GM12878 (cell line): ENCODE measurements around the gene SMG5. TPM values are rescaled to one million over a fixed set of nuclear protein-coding genes. Genes with fewer than 3 reads are reported as not detected.

Experiments used
- ATAC-seq: fragments of 200-7000 bp; cut with Tn5 transposase; 3 replicates; pipeline ENCODE4 v1.9.1; 2020; ENCODE audit warnings: mild to moderate bottlenecking, moderate library complexity
- BruUV-seq: library from RNA; stranded (reverse); fragments of 400-500 nt; replicated peaks from 2 replicates; lab custom pipeline; 2021; lab: Mats Ljungman, UMichigan
- CTCF ChIA-PET: fragments of 300-600 bp; sonication (Branson Sonifier 250); formaldehyde crosslinking; extraction: SDS; loops from one replicate; lab custom pipeline; 2021; ENCODE audit warnings: inconsistent platforms; lab: Yijun Ruan, JAX
- POLR2A ChIA-PET: fragments of 350-600 bp; formaldehyde crosslinking; extraction: SDS; loops from one replicate; lab custom pipeline; 2021; ENCODE audit warnings: inconsistent platforms; lab: Charles Lee
- RAD21 ChIA-PET: fragments of 300-600 bp; sonication (Branson Sonifier 250); formaldehyde crosslinking; loops from one replicate; lab custom pipeline; 2023; ENCODE audit warnings: antibody characterized with exemption; ENCODE audit not compliant: unreplicated experiment; lab: Charles Lee
- SMC1A ChIA-PET: fragments of 300-600 bp; sonication (Branson Sonifier 250); formaldehyde crosslinking; loops from one replicate; lab custom pipeline; 2023; ENCODE audit not compliant: unreplicated experiment, uncharacterized antibody; lab: Charles Lee
- DNase-seq: peaks from one replicate; pipeline ENCODE4 v3.0.0-alpha.2; 2011; ENCODE audit warnings: low read depth, low spot score
- FAIRE-seq: peaks from 3 replicates; lab custom pipeline; 2011; peaks lifted over from hg19 to GRCh38; lab: Jason Lieb, UNC
- H2AFZ ChIP-seq: 2 replicates; pipeline ENCODE4 v1.6.0; 2011; ENCODE audit warnings: low read depth, low read length, control low read depth; ENCODE audit not compliant: control insufficient read depth
- H3K27ac ChIP-seq: 2 replicates; pipeline ENCODE4 v1.5.1; 2011; ENCODE audit warnings: control low read depth; ENCODE audit not compliant: control insufficient read depth, insufficient read depth
- H3K27me3 ChIP-seq, 2 experiments: replicated peaks in 1 of 2; 2 replicates each; pipeline versions ENCODE4 v1.6.0 to v1.6.1; 2011; ENCODE audit warnings: low read length in 1 of 2; ENCODE audit not compliant: control insufficient read depth in 2 of 2, insufficient read depth in 2 of 2
- H3K36me3 ChIP-seq, 2 experiments: 2 replicates each; pipeline ENCODE4 v1.5.1; 2011; ENCODE audit warnings: low read length in 1 of 2; ENCODE audit not compliant: control insufficient read depth in 2 of 2, insufficient read depth in 2 of 2
- H3K4me1 ChIP-seq: 2 replicates; pipeline ENCODE4 v1.6.1; 2011; ENCODE audit warnings: mild to moderate bottlenecking, low read length, moderate library complexity, mixed read lengths; ENCODE audit not compliant: control insufficient read depth, insufficient read depth
- H3K4me2 ChIP-seq: 2 replicates; pipeline ENCODE4 v1.6.0; 2011; ENCODE audit warnings: control low read depth; ENCODE audit not compliant: control insufficient read depth, insufficient read depth
- H3K4me3 ChIP-seq: fragments of 200-600 bp; sonication (generic); 2 replicates; pipeline ENCODE4 v1.5.1; 2016
- H3K79me2 ChIP-seq: 2 replicates; pipeline ENCODE4 v1.6.0; 2011; ENCODE audit warnings: low read length; ENCODE audit not compliant: control insufficient read depth, insufficient read depth
- H3K9ac ChIP-seq: 2 replicates; pipeline ENCODE4 v1.8.0; 2011; ENCODE audit warnings: low read length, control low read depth, mixed read lengths; ENCODE audit not compliant: control insufficient read depth, insufficient read depth
- H3K9me3 ChIP-seq: replicated peaks from 3 replicates; pipeline ENCODE4 v1.5.1; 2011; ENCODE audit warnings: mild to moderate bottlenecking, low read length; ENCODE audit not compliant: control insufficient read depth, insufficient read depth
- H4K20me1 ChIP-seq: 2 replicates; pipeline ENCODE4 v1.6.0; 2011; ENCODE audit not compliant: control insufficient read depth, insufficient read depth
- NFIC ChIP-seq: IDR thresholded peaks from 2 replicates; pipeline ENCODE4 v1.6.1; 2012; ENCODE audit warnings: low read depth, mild to moderate bottlenecking, inconsistent platforms, low read length, moderate library complexity
- WGBS: methylation state at CpG from one replicate; pipeline ENCODE4 v1.1.6; 2016; ENCODE audit warnings: low lambda C conversion rate; ENCODE audit not compliant: insufficient replicate concordance, insufficient coverage; ENCODE audit errors: missing lambda C conversion rate; 5-methylcytosine and 5-hydroxymethylcytosine counted together
- in situ Hi-C: fragments of 300-500 bp; cut with MboI; formaldehyde crosslinking; loops from 9 replicates; pipeline ENCODE4 v1.14.3; 2018; ENCODE audit warnings: mixed read lengths
- intact Hi-C: fragments of 100-400 bp; cut with micrococcal nuclease; formaldehyde crosslinking; loops from one replicate; pipeline ENCODE4 v1.14.2; 2022; ENCODE audit not compliant: unreplicated experiment
- polyA plus RNA-seq, 11 experiments: library from polyadenylated mRNA; depleted of rRNA in 4 of 11; unstranded in 6 of 11; stranded (reverse) in 5 of 11; fragments of >200 nt; fragmentation: Nextera tagmentation in 4 of 11; fragmentation: Illumina TruSeq in 1 of 11; extraction: Ambion mirVana in 4 of 11; extraction: Trizol in 1 of 11; gene quantifications; 1 replicate in 1 of 11; 2 replicates in 10 of 11; pipeline versions ENCODE4 v1.2.1 to v1.2.3, GENCODE V29; 2011 to 2016; ENCODE audit warnings: inconsistent platforms in 2 of 11, missing spikeins in 2 of 11, low read depth in 1 of 11
- total RNA-seq, 4 experiments: library from RNA; depleted of rRNA in 3 of 4; stranded (reverse); fragments of >200 nt in 3 of 4; fragmentation: Illumina TruSeq in 1 of 4; extraction: Trizol in 1 of 4; gene quantifications; 2 replicates each; pipeline versions ENCODE4 v1.2.1 to v1.2.3, GENCODE V29; 2013 to 2021
- TF ChIP-seq, protein P1 (sequence below): fragments of 450-650 bp; IDR thresholded peaks from 2 replicates; pipeline ENCODE4 v1.6.1; 2017; ENCODE audit warnings: mild to moderate bottlenecking, moderate library complexity

The SMG5 gene
- total and polyA plus RNA-seq, 10 of the 15 experiments (the other 5 are each of a cell fraction or from before 2014, with no cell fraction given), result 0.76 to 61.5 (median 48.8) TPM

DNA sequence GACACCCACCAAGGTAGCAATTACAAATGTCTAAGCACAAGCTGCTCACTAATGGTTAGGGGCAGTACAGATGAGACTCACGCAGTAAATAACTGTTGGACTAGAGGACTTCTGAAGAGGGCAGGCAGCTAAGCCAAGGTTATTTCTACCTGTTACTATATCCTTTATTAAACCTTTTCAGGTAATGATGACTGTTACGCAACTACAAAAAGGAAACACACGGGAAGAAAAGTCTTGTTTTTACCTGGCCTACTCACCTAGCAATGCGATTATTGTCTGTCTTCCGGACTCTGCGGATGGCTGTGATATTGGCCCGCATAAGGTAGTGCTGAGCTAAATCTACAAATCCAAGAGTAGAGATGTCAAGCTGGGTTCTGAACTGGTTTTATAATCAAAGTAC, 34.3 kb upstream of the SMG5 start:
- ATAC-seq (no peak), DNase-seq (no peak), FAIRE-seq (no peak)
- 89% methylated on average over 7 of the region's 7 CpGs for WGBS
- SMC1A ChIA-PET, result interaction anchor here (0.8 to 7.2 kb wide), 4 partner anchors 35 to 175 kb away, joined by 3 to 39 read pairs (median 12); partner anchors contain the start of gene SMG5
- no peaks in the 10 kb centered on the region for H3K4me1 ChIP-seq
- H3K4me3 ChIP-seq, result no peak overlapping the region
- H3K4me2 ChIP-seq, result no peak overlapping the region
- H3K27me3 ChIP-seq, result no peaks in the 10 kb centered on the region
- H4K20me1 ChIP-seq, result no peaks in the 10 kb centered on the region
- in situ Hi-C loops (loop anchor here (5.0 kb wide), 1 partner anchor 175 kb away; no protein-coding TSS in a partner anchor), intact Hi-C loops (loop anchor here (5.0 kb wide), 2 partner anchors 170 to 220 kb away; no protein-coding TSS in a partner anchor)
- no peaks in the 10 kb centered on the region for H3K9me3 ChIP-seq
- no peak overlapping the region for H3K27ac ChIP-seq
- RAD21 ChIA-PET, result interaction anchor here (4.4 kb wide), 1 partner anchor 91 kb away, joined by 30 read pairs; no protein-coding TSS in a partner anchor
- no peak overlapping the region for H3K9ac ChIP-seq
- CTCF ChIA-PET, result interaction anchor here (0.6 to 5.2 kb wide), 6 partner anchors 17 to 296 kb away, joined by 3 to 58 read pairs (median 12); partner anchors contain the start of genes SMG5 and TMEM79
- BruUV-seq, result no TSS peak
- H3K79me2 ChIP-seq, result no peaks in the 10 kb centered on the region
- H3K36me3 ChIP-seq, result peaks cover 31% of the 10 kb centered on the region in 2 experiments
- no peak for TF ChIP-seq NFIC
- TF ChIP-seq, protein P1, sequence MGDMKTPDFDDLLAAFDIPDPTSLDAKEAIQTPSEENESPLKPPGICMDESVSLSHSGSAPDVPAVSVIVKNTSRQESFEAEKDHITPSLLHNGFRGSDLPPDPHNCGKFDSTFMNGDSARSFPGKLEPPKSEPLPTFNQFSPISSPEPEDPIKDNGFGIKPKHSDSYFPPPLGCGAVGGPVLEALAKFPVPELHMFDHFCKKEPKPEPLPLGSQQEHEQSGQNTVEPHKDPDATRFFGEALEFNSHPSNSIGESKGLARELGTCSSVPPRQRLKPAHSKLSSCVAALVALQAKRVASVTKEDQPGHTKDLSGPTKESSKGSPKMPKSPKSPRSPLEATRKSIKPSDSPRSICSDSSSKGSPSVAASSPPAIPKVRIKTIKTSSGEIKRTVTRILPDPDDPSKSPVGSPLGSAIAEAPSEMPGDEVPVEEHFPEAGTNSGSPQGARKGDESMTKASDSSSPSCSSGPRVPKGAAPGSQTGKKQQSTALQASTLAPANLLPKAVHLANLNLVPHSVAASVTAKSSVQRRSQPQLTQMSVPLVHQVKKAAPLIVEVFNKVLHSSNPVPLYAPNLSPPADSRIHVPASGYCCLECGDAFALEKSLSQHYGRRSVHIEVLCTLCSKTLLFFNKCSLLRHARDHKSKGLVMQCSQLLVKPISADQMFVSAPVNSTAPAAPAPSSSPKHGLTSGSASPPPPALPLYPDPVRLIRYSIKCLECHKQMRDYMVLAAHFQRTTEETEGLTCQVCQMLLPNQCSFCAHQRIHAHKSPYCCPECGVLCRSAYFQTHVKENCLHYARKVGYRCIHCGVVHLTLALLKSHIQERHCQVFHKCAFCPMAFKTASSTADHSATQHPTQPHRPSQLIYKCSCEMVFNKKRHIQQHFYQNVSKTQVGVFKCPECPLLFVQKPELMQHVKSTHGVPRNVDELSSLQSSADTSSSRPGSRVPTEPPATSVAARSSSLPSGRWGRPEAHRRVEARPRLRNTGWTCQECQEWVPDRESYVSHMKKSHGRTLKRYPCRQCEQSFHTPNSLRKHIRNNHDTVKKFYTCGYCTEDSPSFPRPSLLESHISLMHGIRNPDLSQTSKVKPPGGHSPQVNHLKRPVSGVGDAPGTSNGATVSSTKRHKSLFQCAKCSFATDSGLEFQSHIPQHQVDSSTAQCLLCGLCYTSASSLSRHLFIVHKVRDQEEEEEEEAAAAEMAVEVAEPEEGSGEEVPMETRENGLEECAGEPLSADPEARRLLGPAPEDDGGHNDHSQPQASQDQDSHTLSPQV, result no peak
- no peak overlapping the region for H2AFZ ChIP-seq
- POLR2A ChIA-PET, result interaction anchor here (0.5 to 0.9 kb wide), 2 partner anchors 92 kb away, joined by 3 to 6 read pairs; no protein-coding TSS in a partner anchor
